ENCODE measurements around the gene CACFD1.

CACFD1 gene

DNA sequence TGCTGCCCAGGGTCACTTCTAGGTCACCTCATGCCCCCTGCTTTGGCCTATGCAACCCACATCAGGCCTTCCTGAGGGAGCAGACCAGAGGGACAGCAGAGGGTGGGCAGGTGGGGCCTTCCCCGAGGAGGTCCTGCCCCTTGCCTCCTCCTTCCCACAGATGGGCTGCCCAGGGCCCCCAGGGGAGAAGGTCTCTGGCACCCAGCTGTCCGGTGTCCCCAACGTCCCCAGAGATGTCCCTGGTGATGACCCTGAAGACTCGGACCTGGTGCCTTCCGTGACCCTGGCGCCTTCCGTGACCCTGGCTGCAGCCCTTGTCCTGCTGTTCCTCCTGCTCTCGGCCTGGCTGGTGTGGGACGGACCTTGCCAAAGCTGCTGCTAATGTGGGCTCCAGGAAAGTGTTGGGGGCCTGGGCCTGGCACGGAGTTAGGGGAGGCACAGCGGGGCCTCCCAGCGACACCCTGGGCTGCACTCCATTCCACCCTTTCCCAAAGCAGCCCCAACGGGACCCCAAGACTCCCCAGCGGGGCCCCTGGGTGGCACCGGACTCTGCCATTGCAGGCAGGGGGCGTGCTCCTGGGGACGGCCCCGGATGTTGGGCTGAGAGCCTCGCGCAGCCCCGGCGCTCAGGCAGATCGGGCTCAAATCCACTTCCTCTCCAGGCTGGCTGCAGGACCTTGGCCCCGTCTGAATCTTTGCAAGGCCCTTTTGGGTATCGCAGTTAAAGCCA lies 25.9 kb downstream of the CACFD1 start:
- DNase-seq = no peak

DNA sequence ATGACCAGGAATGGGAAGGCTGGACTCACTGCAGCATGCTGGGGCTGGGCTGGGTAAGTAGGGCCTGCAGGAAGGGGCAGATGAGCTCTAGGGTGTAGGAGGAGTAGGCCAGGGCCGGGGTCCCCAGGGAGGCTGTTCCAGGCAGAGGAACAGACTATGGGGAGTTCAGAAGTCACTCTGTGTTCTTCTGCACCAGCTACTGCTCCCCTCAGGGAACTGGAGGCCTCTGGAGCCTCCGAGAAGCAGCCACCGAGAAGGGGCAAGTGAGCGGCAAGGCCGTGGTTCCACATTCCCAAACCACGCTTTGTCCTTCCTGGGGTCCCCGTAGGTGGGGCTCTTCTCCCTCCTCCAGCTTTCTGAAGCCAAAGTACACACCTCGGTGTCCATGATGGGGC lies 27.6 kb downstream of the CACFD1 start:
- DNase-seq = no peak

DNA sequence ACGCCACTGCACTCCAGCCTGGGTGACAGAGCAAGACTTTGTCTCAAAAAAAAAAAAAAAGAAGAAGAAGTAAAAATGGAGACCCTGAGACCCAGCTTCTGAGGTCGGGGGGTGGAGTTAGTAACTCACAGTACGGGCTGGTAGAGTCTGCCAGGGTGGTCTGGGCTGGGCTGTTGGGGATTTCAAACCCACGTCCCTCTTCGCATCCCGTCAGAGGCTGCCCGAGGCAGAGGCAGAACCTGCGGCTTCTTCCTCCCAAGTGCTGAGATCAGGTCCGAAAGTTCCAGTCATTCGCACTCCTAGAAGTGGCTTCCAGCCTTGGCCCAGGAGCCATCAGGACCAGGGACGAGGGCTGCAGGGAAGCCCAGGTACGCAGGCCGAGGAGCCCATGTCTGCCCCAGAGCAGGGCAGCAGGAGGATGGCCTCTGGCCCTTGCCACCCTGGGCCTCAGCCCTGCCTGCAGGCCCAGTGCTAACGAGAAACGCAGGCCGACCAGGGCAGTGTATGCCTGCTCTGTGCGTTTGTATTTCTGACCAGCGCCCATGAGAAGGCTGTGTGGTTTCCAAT lies 29.0 kb downstream of the CACFD1 start:
- DNase-seq = no peak

DNA sequence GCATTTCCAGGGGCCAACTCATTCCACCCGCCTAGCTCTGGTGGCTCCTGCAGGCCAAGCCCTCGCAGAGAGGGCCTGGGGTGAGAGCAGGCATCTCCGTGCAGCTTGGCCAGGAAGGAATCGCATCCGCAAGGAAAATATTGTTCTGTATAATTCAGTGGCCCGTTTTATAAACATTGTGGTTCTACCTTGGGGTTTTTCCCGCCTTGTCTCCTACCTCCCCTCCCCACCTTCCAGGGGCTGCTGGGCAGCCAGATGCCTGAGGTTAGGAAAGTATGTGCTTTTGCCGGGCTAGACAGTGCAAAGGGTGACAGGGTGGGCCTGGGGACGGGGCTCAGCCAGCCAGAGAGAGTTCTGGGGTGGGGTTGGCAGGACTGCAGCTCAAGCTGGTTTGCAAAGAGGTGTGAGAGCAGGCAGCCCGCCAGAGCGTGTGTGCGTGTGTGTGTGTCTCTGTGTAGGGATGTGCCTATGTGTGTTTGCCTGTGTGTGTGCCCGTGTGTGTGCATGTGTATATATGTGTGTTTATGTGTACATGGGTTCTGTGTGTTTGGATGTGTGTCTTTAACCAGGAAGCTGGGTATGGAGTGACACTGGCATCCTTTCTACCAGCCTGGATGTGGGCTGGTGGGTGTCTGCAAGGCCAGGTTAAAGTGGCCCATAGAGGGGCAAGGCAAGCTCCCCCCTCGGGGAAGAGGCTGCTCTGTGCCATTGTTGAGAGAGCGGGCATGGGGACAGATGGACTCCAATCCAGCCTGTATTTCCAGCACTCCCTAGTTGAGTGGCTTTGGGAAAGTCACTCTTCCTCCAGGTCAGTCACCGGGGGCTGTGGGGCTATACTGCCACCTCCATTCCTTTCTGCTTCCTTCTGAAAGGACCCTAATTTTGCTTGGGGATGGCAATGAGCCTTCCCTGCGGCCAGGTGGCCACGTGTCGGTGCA lies 29.7 kb downstream of the CACFD1 start:
- DNase-seq = no peak

DNA sequence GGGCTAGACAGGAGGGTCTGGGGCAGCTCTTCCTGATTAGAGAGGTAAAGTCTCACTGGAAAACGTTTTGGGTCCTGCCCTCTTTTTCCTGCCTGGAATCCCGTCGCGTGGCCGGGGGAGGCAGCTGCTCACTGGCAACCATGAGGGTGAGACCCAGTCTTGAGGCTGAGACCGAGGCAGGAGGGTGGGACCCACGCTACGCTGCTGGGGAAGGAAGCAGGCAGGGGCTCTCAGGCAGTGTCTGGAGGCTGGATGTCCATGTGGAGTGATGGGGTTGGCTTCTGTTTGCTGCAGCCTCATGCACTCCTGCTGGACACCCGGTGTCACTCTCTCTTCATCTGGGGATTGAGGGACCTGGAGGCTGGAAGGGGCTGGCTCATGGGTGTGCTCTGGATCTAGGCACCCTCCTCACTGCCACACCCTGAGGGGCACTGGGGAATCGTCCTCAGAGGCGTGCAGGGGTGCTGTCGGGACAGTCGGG lies 30.5 kb downstream of the CACFD1 start:
- DNase-seq = no peak

DNA sequence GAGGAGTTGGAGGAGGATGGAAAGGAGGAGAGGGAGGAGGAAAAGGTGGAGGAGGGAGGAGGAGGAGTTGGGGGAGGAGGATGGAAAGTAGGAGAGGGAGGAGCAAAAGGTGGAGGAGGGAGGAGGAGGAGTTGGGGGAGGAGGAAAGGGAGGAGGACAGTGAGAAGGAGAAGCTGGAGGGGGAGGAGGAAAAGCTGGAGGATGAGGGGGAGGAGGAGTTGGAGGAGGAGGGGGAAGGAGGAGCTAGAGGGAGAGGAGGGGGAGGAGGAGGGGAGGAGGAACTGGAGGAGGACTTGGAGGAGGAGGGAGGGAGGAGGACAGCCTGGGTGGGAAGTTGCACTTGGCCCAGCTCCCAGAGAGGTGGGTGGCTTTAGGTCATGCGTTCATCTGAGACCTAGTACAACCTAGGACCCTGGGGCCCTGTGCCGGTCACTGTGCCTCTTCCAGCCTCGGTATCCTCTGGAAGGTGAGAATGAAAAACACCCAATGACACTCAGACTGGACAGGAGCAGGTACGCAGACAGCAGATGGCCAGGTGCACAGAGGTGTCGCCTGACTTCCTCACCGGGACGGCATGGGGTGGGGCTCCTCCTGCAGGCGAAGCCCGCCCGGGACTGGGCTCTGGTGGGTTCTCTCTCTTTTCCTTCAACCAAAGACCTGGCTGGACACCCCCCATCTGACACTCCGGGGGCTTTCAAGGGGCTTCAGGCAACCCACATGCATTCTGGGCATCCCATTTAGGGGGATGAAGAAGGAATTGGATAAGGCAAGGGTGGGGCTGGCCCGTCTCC lies 31.3 kb downstream of the CACFD1 start:
- no peak for DNase-seq

DNA sequence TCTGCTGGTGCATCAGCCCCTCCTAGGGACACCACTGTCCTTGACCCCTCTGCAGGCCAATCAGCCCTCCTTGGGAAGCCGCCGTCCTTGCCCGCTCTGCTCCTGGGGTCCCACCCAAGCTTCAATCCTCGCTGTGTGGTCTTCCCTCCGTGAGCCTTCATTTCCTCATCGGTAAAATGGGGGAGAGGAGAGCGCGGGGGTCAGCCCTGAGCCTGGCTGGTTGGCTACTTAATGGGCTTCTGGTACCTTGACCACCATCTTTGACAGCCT lies 31.8 kb downstream of the CACFD1 start:
- no peak for DNase-seq

DNA sequence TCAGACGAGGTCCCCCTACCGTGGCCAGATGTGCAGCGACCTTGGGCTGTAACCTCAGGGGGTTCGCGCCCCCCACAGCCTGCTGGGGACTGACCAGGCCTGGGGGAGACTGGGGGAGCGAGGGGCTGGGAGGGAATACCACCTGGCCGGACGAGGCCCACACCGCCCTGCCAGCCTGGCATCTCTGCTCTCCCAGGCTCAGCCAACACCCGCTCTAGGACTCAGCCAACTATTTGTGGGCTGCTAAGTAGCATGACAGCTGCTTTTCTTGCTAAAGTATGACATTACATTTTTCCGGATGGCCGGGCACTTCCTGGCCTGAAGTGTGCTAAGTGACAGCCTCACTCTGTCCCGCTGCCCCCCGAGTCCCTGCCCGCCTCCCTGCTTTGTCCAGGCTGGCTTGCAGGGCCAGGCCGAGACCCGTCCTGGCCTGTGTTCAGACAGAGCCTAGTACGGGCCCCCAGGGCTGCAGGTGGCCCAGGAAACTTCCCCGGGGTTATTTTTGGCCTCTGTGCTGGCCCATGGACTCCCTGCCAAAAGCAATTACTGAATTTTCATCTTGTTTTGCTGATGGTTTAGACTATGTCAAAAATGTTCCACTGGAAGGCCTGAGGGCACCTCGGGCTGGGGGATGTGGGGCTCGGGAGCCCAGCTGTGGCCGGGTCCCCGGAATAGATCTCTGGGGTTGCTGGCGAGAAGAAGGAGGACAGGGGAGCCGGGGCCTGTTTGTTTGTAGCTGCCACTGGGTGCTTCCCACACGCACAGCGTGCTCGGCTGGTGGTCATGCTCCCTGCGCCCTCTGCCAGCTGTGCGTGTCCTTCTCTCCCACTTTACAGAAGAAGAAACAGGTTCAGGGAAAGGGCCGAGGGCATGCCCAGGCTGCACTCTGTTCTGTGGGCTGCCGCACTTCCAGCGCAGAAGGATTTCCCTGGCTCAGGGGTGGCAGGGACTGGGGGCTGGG lies 32.6 kb downstream of the CACFD1 start:
- no peak for DNase-seq

DNA sequence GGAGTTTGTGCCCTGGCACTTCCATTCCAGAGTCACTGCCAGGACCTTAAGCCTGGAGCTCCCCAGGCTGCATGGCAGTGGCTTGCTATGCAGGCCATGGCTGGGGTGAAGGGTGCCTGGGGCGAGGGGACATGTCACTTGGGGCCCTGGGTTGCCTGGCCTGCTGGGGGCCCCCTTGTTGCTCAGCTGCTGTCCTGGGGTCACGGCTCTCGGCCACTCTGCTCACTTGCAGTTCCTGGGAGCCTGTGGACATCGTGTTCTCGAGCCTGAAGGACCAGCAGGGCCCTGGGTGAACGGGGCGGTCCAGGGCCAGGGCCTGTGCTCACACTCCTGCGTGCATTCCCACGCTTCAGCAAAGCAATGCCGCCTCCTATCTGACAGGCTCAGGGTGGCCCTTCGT lies 33.6 kb downstream of the CACFD1 start:
- DNase-seq = no peak

DNA sequence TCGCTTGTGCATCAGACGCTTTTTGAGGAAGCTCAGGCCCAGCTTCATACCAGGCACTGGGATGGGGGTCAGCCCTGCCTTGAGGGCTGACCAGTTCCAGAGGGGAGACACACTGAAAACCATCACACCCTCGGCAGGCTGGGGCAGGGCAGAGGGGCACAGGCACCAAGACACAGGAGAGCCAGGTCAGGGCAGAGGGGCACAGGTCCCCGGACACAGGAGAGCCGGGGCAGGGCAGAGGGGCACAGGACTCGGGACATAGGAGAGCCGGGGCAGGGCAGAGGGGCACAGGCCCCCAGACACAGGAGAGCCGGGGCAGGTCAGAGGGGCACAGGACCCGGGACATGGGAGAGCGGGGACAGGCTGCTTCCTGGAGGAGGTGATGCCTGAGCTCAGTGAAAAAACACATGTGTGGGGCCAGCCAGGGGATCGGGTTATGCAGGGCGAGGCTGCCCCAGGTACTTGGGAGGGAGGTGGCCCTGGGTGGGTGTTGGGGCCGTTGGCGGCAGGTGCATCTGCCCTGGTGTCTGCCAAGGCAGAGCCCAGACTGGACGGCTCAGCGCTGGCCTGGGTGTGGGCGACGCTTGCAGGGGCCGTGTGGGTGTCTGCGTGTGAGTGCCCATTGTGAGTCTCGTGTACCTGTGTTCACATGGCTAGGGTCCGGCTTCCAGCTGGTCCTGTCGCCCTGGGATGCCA lies 34.2 kb downstream of the CACFD1 start:
- no peak for DNase-seq

DNA sequence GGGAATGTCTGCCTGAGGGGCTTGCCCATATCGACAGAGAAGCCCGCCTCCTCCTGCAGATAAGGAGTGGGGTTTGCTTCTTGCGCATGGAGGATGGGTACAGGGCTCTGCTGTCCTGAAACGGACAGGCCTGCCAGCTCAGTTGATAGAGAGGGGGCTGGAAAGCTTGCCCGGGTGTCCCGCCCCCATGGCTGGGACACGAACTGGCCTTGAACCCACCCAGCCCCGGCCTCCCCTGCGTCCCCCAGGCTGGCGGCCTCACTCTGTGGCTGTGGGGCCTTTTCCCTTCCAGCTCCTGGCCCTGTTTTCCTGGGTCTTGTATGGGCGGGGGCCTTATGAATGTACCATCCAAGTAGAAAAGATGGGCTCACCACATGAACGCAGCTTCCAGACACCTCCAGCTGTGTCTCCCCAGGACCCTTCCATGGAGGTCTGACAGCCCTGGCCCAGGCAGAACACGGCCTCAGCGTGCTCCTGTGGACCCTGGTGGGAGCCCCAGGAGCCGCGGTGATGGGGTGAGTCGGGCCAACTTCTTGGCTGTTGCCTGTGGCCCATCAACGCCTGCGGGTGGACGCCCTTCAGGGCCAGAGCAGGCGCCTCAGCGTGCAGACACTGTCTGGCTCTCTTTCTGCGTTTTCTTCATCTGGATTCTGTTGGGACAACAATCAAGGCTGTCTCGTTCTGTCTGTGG lies 35.0 kb downstream of the CACFD1 start:
- DNase-seq = no peak

DNA sequence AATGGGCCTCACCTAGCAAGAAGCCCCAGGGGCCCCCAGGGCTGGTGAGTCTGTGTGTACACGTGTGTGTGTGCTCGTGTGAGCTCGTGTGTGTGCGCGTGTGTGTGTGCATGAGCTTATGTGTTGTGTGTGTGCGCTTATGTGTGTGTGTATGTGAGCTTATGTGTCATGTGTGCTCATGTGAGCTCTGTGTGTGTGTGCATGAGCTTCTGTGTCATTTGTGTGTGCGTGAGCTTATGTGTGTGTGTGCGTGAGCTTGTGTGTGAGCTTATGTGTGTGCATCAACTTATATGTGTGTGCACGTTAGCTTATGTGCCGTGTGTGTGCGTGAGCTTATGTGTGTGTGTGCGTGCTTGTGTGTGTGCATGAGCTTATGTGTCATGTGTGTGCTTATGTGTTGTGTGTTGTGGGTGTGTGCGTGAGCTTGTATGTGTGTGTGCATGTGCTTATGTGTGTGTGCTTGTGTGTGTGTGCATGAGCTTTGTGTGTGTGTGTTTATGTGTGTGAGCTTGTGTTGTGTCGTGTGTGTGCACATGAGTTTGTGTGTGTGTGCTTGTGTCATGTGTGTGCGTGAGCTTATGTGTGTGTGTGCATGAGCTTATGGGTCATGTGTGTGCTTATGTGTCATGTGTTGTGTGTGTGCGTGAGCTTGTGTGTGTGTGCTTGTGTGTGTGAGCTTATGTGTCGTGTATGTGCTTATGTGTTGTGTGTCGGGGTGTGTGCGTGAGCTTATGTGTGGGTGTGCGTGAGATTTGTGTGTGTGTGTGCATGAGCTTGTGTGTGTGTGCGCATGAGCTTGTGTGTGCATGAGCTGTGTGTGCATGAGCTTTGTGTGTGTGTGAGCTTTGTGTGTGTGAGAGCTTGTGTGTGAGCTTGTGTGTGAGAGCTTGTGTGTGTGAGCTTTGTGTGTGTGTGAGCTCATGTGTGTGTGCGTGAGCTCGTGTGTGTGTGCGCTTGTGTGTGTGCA lies 35.8 kb downstream of the CACFD1 start:
- DNase-seq = no peak

DNA sequence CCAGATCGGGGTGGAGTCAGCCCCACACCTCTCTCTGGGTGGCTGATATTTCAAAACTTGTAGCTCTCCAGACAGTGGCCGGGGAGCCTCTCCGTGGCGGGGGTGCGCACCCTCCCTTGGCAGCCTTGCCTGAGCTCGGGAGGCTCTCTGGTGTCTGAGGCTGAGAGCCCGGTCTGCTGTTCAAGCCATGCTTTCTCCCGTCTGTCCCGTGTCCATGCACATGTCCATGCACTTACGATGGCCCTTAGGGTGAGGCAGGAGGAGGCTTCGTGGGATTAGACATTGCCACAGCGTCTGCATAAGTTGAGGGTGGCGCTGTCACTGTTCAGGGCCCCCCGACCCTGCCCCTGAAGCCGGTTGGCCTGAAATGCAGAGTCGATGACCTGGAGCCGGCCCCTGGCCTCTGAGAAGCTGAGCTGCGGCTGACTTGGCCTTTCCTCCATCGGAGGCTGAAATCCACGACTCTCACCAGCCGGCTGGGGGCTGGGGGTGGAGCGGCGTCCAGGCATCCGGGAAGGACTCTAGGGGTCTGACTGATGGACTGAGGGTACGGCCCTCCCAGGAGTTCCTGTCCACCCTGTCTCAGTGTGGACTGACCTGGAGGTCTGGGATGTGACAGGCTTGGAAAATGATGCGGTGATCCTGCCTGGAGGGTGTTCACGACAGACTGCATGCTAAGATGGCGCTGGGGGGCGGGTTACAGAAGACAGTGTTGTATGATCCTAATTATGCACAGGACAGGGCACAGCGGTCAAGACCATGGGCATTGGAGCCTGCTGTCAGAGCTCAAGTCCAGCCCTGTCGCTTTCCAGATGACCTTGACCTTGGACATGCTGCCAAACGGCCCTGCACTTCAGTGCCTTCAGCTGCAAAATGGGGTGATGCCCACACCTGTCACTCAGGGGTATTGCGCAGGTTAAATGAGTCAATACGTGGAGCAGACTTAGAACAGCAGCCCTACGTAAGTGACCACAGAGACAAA lies 37.4 kb downstream of the CACFD1 start:
- no peak for DNase-seq

DNA sequence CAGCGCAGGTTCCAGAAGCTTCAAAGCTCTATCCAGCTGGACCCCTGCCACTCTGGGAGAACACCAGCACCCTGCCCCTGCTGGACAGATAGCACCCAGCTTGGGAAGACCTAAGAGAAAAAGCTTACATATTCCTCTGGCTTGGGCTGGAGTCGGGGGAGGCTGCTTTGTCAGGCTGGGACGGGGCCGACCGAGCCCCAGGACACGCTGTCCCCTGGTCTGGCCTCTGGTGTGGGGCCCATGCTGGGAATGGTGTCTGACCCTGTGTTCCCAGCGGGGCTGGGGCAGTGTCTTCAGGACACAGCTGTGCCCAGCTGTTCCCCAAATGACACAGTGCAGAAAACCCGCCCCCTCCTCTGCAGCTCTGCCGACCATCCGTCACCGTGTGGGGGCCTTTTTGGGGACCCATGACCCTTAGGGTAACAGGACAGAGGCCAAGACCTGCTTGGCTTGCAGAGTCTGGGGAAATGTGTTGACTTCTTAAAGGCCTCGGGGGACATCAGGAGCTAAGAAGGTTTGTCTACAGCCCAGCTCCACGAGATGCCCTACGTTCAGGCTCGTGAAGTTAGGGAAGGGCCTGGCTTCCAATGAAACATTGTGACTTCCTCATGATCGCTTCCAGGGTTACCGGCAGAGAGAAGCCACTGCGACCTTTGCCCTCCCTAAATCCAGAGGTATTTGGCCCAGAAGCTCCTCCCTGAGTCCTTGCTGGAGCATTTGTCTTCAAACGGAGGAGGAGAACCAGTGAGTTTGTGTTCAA lies 39.5 kb downstream of the CACFD1 start:
- no peak for DNase-seq

DNA sequence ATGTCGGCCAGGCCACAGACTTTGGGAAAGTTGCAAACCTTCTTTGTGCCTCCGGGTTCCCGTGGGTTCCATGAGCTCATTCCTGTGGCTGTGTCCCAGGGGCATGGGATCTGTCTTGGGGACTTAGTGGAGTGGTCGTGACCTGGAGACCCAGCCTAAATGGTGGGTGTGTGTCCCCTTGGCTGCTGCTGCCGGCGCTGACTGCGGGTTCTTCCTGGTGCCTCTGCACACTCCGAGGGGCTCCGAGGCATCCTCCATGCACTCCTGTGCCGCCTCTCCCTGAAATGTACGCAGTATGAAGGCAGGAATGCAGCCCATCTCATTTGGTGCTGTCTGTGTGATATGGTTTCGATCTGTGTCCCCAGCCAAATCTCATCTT lies 40.1 kb downstream of the CACFD1 start:
- no peak for DNase-seq

DNA sequence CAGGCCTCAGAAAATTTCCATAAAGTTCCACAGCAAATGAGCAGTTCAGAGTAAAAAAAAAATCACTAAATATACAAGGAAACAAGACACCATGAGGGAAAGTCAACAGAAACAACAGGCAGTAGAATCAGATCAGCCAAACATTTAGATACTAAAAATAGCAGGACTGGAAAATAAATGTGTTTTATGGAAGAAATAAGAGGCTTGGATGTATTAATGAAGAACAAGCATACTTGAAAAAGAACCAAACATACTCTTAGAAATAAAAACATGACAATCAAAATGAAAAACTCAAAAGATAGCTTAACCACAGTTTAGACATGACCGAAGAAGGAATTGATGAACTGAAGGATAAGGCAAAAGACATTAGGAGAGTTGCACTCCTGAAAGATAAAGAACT lies 42.3 kb downstream of the CACFD1 start:
- DNase-seq = no peak

DNA sequence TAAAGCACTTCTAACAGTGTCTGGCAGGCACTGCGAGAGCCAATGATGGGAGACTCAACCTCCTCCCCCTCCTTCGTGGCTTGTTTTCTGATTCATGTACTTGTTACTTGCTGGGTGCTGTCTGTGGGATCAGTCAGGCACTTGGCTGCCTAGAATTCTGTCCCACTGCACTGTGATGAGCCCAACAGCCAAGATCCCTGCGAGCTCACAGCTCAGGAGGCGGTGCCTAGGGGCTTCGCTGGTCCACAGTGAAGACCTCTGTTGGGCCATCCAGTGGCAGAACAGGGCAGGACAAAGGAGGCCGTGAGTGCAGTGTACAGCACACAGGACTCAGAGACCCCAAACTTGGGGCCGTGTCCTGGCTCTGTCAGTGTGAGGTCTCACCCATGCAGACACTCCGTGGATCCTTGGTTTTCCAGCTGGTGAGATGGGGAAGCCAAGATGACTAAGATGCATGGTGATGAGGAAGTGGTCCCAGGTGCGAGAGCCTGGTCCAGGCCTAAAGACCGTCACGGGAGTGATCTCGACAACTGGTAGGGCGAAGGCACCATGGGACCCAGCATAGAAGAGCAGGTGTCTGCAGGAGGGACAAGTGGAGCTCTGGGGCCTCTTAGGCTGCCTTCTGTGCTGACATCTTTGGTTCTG lies 45.5 kb downstream of the CACFD1 start:
- DNase-seq = no peak

All from activated effector memory CD4-positive, alpha-beta T cell treated with anti-CD3 and anti-CD28 coated beads, Interleukin-2, amount 50 U/mL, for 16 hours (primary cell).